Liver (tissue), 3 donors: ENCODE results near the gene TTYH2.

Experiments used
- CTCF ChIP-seq: fragments of 150-350 bp; IDR thresholded peaks from 2 replicates; pipeline ENCODE4 v1.5.1; 2017; ENCODE audit warnings: improper control_type of control experiment, low read depth, low read length; ENCODE audit not compliant: missing input control
- EGR1 ChIP-seq, 2 donors: IDR thresholded peaks; 2 replicates each; pipeline ENCODE4 v1.6.1; 2016 to 2018; ENCODE audit warnings: antibody characterized with exemption in 2 of 2, low read depth in 2 of 2
- GABPA ChIP-seq, 2 donors: IDR thresholded peaks in 1 of 2; conservative IDR thresholded peaks in 1 of 2; 2 replicates each; pipeline ENCODE4 v1.6.1; 2016; ENCODE audit warnings: antibody characterized with exemption in 2 of 2, mild to moderate bottlenecking in 1 of 2, moderate library complexity in 1 of 2
- HNF4G ChIP-seq: IDR thresholded peaks from 2 replicates; pipeline ENCODE4 v1.6.1; 2016; ENCODE audit warnings: antibody characterized with exemption
- JUND ChIP-seq, 2 donors: IDR thresholded peaks; 2 replicates each; pipeline ENCODE4 v1.6.1; 2016; ENCODE audit warnings: antibody characterized with exemption in 2 of 2
- MAX ChIP-seq: IDR thresholded peaks from 2 replicates; pipeline ENCODE4 v1.6.1; 2016; ENCODE audit warnings: antibody characterized with exemption
- NR2F2 ChIP-seq: IDR thresholded peaks from 2 replicates; pipeline ENCODE4 v1.6.1; 2016; ENCODE audit warnings: antibody characterized with exemption
- RAD21 ChIP-seq, 2 donors: IDR thresholded peaks; 2 replicates each; pipeline ENCODE4 v1.6.1; 2016; ENCODE audit warnings: antibody characterized with exemption in 2 of 2, mild to moderate bottlenecking in 2 of 2
- RXRA ChIP-seq, 2 donors: IDR thresholded peaks; 2 replicates each; pipeline ENCODE4 v1.6.1; 2017 to 2018; ENCODE audit warnings: antibody characterized with exemption in 2 of 2, mild to moderate bottlenecking in 1 of 2
- SP1 ChIP-seq: IDR thresholded peaks from 2 replicates; pipeline ENCODE4 v1.6.1; 2018; ENCODE audit warnings: antibody characterized with exemption, mild to moderate bottlenecking
- TAF1 ChIP-seq: conservative IDR thresholded peaks from 2 replicates; pipeline ENCODE4 v1.6.1; 2016; ENCODE audit warnings: antibody characterized with exemption, mild to moderate bottlenecking
- YY1 ChIP-seq: IDR thresholded peaks from 2 replicates; pipeline ENCODE4 v1.6.1; 2016; ENCODE audit warnings: antibody characterized with exemption, mild to moderate bottlenecking
- ZBTB33 ChIP-seq: IDR thresholded peaks from 2 replicates; pipeline ENCODE4 v1.6.1; 2016; ENCODE audit warnings: antibody characterized with exemption
- donor health status: healthy.
- donor health status: healthy.

- TF ChIP-seq MAX (no peak), RAD21 (IDR thresholded peaks at IDR 0.05) (no peak), NR2F2 (peak; percentile 64), CTCF (no peak), ZBTB33 (no peak), GABPA (IDR thresholded peaks at IDR 0.05 in 1 of 2, conservative IDR thresholded peaks at IDR 0.05 in 1 of 2) (no peak), EGR1 (IDR thresholded peaks at IDR 0.05; ENCODE audit: low read depth in 2 of 2) (no peak), RXRA (IDR thresholded peaks at IDR 0.05) (no peak), SP1 (no peak), TAF1 (no peak), HNF4G (no peak), JUND (IDR thresholded peaks at IDR 0.05) (no peak), YY1 (no peak)
Measured at GRCh38 chr17:74307984-74308773, 94.8 kb downstream of the TTYH2 start.
